ENCODE measurements around the gene USP6.
"Not testable (repeated sequence)": the region's sequence is repeated elsewhere in the genome, so short reads cannot be mapped to it uniquely, and the experiment has no call there.

USP6 gene

DNA sequence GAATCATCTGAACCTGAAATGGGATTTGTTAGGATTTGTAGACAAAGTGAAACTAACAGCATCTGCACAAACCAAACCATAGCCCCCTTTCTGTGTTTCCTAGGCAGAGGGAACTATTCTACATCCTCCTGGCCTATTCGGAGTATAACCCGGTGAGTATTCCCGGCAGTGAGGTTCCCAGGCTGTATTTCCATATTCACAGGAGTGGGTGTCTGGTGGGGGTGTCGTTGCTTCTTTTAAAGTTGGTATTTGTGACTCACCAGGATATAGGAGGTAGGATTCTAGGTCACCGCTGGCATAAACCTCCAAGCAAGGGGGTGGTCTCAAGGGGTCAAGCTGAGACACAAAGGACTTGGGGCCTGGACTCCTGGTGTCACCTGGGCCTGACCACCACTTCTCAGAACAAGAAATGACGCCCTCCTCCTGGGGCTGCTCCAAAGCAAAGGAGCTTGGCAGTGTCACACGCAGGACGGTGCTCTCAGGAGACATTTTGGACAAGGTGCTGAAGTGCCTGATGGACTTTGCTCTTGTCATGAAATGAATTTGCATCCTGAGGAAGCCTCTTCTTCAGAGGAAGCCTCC, 19.4 kb downstream of the USP6 start:
- peak in 1 of 51 donors; percentile 3 for DNase-seq

DNA sequence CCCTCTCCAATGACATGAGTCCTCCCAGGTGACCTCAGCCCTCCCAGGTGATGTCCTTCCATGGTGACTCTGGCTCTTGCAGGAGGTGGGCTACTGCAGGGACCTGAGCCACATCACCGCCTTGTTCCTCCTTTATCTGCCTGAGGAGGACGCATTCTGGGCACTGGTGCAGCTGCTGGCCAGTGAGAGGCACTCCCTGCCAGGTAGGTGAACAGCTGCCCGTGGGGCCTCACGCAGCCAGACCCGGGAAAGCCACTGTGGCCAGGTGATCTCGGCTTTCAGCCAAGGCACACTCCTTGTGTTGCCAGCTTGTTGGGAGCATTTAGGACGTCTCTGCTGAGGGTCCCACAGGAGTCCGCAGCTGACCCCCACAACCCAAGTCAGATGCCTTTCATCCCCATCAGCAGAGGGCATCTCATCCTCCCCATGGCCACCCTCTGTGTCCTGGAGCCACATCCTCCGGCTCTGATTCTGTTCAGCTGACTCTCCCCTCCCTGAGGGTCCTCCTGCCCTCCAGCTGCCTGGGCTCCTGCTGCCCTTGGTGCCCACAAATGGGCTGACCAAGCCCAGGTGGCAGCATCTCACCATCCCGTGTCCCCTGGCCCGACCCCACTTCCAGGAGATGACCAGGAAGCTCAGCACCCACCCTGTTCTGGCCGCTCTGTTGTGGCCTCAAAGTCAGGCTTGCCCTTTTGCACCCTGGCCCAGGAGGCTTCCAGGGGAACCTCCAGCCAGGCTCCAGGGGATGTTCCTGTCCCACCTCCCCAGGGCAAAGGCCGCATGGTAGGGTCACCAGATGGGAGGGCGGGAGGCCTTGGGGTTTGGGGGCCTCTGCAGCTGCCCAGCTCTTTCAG, 20.1 kb downstream of the USP6 start:
- DNase-seq = no peak

DNA sequence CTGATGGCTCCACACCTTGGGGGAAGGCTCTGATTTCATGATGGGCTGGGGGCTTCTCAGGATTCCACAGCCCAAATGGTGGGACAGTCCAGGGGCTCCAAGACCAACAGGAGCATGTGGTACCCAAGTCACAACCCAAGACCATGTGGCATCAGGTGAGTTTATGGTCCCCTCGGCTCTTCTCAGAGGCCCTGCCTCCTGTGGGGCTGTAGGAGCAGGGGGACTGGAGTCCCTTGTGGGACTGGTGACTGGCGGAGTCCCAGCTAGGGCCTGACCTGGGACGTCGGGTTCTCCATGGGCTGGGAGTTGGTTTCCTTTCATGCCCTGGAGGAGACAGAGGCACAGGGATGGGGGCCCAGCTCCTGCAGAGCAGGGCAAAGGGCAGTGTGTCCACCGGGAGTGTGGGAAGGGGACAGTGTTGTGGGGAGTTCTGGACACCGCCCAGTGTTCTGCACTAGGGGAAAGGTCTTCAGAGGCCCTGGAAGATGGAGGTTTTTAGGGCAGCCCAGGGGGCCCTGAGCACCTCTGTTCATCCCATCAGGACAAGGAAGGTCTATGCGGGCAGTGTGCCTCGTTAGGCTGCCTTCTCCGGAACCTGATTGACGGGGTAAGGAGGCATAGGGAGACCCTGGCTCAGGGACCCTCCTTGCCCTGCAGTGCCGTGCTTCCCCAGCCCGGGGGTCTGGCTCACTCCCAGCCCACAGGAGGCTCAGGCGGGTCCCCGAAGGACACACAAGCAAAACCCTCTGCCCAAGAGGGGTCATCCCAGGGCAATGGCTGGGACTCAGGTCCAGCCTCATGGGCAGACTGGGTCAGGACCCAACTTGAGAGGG, 21.0 kb downstream of the USP6 start:
- DNase-seq = not testable (repeated sequence)

DNA sequence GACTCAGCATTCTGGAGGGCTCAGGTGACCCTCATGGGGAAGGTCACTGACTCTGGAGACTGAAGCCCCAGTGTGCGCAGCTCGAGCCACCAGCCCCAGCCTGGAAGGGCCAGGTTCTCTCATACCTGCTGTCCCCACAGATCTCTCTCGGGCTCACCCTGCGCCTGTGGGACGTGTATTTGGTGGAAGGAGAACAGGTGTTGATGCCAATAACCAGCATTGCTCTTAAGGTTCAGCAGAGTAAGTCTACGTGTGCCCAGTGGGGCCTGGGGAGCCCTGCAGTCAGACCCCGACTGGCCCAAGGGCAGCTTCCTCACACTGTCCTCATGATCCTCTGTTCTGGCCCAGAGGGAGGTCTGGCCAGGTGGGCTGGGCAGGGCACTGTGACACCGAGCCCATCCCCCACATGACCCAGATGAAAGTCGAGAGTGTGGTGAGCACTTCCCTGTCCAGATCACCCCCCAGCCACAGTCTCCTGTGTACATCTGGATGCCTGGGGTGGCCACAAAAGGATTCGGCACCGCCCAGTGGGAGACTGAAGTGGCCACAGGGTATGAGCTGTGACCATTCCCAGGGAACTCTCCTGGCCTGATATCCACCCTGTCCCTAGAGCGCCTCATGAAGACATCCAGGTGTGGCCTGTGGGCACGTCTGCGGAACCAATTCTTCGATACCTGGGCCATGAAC, 21.8 kb downstream of the USP6 start:
- DNase-seq = not testable (repeated sequence)

DNA sequence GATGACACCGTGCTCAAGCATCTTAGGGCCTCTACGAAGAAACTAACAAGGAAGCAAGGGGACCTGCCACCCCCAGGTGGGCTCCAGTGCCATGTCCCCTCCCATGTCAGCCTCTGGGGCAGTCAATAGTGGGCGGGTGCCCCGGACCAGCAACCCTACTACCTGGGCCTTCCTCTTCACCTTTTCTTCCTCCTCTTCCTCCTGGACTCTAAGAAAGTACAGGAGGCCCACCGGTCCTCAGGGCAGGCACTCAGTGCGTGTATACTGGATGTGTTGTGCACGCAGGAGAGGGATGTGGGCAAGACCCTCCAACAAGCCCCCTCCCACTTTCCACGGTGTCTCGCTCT, 22.3 kb downstream of the USP6 start:
- DNase-seq = not testable (repeated sequence)

DNA sequence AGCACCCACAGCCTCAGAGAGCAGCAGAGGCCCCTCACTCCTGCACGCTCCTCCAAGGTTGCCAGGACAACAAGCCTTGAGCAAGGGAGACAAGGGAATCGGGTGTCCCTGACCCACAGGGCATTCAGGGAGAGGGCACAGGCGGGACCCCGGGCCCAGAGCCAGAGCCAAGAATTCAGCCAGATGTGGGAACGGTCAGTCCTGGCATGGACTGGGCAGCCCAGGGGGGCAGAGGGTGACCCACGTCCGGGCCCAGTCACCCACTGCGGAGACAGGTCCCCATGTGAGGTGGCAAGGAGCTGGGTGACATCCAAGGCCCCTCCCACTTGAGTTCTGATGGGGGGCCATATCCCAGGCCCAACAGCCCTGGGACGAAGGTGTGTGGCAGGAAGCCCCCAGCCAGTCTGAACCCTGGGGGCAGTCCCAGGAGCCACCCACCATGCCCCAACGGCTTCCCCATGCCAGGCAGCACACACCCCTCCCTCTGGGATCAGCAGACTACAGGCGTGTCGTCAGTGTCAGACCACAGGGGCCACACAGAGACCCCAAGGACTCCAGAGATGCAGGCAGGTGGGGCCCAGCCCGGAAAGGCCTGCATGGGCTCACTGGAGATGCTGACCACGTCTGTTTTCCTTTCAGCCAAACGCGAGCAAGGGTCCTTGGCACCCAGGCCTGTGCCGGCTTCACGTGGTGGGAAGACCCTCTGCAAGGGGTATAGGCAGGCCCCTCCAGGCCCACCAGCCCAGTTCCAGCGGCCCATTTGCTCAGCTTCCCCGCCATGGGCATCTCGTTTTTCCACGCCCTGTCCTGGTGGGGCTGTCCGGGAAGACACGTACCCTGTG, 23.0 kb downstream of the USP6 start:
- DNase-seq = no peak

DNA sequence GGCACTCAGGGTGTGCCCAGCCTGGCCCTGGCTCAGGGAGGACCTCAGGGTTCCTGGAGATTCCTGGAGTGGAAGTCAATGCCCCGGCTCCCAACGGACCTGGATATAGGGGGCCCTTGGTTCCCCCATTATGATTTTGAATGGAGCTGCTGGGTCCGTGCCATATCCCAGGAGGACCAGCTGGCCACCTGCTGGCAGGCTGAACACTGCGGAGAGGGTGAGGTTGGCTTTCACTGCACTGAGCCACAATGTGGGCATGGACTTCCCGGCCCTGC, 23.6 kb downstream of the USP6 start:
- DNase-seq = no peak

DNA sequence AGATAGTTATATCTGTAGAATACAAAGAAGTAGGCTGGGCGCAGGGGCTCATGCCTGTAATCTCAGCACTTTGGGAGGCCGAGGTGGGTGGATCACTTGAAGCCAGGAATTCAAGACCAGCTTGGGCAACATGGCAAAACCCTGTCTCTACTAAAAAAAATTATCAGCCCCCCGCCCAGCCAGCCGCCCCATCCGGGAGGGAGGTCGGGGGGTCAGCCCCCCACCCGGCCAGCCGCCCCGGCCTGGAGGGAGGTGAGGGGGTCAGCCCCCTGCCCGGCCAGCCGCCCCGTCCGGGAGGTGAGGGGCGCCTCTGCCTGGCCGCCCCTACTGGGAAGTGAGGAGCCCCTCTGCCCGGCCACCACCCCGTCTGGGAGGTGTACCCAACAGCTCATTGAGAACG, 27.0 kb downstream of the USP6 start:
- DNase-seq = not testable (repeated sequence)

DNA sequence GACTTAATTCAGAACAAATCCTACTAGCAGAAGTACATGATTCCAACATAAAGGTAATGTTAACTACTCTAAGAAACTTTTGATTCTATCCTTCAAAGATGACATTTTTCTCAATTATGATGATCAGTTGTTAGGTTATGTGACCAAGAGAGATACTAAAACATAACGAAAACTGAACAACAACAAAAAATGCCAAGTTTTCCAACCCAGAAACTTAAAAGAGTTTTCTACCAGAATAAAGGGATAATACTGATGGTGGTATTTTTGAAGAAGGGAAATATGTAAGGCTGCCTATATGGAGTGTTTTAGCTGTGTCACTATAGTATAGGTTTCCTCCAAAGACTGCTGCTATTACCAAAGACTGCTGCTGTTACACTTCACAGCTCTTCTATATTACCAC, 30.3 kb downstream of the USP6 start:
- not testable (repeated sequence) for DNase-seq

DNA sequence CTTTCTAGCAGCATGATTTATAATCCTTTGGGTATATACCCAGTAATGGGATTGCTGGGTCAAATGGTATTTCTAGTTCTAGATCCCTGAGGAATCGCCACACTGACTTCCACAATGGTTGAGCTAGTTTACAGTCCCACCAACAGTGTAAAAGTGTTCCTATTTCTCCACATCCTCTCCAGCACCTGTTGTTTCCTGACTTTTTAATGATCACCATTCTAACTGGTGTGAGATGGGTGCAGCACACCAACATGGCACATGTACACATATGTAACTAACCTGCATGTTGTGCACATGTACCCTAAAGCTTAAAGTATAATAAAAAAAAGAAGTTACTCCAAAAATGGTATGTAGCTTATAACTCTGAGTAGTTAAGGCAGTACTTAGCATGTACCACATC, 44.9 kb downstream of the USP6 start:
- not testable (repeated sequence) for DNase-seq

DNA sequence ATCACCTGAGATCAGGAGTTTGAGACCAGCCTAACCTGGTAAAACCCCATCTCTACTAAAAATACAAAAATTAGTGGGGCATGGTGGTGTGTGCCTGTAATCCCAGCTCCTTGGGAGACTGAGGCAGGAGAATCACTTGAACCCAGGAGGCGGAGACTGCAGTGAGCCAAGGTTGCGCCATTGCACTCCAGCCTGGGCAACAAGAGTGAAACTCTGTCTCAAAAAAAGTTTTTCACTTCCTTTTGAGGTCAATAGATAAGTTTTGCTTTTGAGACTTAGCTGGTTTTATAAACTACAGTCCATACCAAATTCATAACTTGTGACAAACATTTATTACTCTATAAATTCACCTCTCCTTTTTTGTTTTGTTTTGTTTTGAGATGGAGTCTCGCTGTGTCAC, 46.0 kb downstream of the USP6 start:
- not testable (repeated sequence) for DNase-seq

DNA sequence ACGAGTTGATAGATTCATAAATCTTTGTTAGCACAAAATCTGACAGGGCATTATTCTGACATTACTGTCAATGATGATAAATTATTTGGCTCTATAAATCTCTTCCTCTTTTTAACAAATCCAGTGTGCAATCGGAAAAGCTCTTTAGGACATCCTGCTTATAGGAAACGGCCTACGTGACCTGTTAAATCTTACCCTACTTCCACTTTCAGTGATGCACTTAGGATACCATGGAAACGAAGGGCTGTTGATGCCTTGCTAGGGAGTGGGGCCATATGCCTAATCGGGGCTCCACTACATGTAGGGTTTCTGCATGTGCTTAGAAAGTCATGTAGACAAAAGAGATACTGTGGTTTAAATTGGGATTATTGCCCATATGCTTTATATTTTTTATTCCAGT, 48.6 kb downstream of the USP6 start:
- DNase-seq = no peak

DNA sequence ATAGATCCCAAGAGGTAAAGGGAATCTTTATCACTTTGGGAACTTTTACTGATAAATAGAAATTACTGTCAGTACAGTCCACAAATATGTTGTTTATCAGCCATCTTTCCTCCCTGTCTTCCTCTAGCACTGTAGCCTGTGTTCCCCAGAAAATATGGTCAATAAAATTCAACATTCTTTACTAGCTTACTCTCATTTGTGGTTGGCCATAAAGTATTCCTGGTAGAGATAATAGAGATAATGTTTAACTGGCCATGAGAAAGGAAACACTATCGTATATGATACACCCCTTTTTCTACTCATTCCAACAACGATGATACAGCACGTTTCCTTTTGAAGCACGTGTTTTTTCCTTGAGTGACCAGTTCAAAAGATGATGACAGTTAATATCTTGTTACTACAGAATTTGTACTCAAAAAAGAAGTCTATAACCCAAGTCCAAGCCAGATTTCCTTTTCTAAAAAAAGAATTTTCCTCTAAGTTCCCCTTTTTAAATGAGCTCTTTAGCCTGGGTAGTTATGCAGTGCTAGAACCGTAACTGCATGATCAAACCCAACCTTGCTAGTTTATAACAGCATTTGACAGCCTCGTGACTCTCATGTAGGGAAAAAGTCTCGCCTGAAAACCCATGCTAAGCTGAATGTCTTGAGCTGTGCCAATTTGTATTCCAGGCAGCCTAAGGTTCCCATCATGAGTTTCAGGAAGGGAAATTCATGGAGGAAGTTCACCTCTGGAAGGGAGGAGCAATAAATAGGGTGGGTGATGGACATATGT, 50.1 kb downstream of the USP6 start:
- DNase-seq = not testable (repeated sequence)

DNA sequence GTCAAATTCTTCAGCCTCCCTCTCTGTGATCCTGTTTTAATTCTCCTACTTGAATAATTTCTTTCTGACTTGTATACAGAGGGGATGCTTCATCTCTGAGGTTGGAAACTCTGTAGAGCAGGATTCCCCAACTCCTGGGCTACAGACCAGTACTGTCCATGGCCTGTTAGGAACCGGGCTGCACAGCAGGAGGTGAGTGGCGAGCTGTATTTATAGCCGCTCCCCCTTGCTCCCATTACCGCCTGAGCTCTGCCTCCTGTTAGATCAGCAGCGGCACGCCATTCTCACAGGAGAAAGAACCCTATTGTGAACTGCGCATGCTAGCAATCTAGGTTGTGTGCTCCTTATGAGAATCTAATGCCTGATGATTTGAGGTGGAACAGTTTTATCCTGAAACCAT, 59.2 kb downstream of the USP6 start:
- DNase-seq = not testable (repeated sequence)

DNA sequence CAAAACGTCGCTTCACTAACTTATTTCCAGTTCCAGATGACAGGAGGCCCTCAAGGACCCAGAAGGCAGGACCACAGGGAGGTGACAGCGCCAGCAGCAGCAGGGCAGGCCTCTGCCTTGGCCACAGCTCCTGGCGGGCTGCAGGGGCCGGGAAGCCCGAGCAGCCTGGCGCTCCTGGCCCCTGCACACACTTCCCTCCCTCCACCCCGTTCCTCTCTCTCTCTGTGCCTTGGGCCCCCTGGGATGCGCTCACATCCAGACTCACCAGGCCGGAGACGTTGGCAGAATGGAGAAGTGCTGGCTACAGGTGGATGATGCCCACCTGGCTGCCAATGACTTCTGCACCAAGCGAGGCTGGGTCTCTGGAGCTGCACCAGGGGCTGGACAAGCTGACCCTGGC, 63.2 kb downstream of the USP6 start:
- no peak for DNase-seq

DNA sequence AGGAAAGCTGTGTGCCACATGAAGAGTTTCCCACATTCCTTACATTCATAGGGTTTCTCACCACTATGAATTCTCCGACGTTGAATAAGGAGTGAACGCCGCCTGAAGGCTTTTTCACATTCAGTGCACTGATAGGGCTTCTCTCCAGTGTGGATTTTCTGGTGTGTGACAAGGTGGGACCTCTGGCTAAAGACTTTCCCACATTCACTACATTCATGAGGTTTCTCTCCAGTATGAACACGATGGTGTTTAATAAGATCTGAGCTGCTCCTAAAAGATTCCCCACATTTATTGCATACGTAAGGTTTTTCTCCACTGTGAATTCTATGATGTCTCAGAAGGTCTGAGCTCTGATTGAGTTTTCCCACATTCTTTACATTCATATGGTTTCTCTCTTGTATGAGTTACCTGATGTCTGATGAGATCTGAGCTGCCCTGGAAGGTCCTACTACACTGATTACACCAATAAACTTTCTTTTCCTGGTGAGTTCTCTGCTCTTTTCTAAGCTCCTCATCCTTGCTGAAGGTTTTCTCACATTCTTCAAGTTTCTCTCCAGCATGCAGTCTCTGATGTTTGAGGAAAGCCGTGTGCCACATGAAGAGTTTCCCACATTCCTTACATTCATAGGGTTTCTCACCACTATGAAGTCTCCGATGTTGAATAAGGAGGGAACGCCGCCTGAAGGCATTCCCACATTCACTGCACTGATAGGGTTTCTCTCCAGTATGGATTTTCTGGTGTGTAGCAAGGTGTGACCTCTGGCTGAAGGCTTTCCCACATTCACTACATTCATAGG, 65.9 kb downstream of the USP6 start:
- DNase-seq = no peak

DNA sequence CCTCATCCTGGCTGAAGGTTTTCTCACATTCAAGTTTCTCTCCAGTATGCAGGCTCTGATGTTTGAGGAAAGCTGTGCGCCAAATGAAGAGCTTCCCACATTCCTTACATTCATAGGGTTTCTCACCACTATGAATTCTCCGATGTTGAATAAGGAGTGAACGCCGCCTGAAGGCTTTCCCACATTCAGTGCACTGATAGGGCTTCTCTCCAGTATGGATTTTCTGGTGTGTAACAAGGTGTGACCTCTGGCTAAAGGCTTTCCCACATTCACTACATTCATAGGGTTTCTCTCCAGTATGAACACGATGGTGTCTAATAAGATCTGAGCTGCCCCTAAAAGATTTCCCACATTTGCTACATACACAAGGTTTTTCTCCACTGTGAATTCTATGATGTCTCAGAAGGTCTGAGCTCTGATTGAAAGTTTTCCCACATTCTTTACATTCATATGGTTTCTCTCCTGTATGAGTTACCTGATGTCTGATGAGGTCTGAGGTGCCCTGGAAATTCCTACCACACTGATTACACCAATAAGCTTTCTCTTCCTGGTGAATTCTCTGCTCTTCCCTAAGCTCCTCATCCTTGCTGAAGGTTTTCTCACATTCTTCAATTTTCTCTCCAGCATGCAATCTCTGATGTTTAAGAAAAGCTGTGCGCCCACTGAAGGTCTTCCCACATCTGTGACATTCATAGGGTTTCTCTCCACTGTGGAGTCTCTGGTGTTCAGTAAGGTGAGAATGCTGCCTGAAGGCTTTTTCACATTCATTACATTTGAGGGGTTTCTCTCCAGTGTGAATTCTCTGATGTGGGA, 67.0 kb downstream of the USP6 start:
- no peak for DNase-seq

DNA sequence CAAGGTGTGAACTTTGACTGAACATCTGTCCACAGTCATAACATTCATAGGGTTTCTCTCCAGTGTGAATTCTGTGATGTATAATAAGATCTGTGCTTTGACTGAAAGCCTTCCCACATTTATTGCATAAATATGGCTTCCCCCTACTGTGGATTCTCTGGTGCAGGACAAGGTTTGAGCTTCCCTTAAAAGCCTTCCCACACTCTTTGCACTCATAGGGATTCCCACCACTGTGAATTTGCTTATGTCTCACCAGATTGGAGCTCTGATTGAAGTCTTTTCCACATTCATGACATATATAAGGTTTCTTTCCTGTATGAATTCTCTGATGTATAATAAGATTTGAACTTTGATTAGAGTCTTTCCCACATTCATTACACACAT, 67.6 kb downstream of the USP6 start:
- DNase-seq = no peak

DNA sequence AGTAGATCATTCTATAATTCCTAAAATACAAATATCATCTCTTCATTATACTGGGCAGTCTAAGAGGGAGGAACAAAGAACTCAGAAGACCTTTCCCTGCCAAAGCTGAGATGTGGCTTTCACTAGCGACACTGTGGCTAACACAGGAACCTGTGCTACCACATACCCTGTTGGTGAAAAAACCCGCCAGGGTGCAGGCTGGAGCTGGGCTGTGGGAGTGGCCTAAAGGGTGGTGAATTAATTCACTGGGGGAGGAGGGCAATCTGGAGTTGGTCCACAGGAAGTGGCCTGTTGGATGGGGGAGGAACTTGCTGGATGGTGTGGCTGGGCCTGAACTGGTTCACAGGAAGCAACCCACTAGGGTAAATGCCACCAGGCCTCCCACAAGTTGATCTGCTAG, 68.5 kb downstream of the USP6 start:
- DNase-seq = no peak

Data from hypothalamus (tissue), 51 donors.